ENCODE results near the gene ADARB2. TPM values are rescaled to one million over a fixed set of nuclear protein-coding genes. Genes with fewer than 3 reads are reported as not detected.

The ADARB2 gene
- total and polyA plus RNA-seq, 2 experiments from 2014 or later, result 2.0 to 5.0 TPM

DNA sequence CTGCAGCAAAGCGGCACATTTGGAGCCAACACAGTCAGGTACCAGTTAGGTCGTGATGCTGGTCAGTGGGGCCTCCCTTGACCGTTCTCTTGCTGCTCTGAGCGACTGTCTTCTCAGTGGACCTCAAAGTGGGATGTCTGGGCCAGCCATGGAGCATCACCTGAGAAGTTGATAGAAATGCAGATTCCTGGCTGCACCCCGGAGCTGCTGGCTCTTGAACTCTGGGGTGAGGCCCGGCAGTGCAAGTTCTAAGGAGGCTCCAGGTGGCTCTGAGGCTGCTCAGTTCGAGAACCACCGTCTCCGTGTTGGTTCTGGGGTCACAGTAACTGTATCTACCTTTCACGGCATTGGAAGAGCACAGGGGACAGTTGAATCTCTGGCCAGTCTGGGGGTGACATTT, 533.6 kb downstream of the ADARB2 start:
- Mint-ChIP-seq H3K4me3 (no peak overlapping the region), H3K4me1 (peaks cover 16% of the 10 kb centered on the region), H3K27ac (no peak overlapping the region), H3K27me3 (ENCODE audit: insufficient read depth, low read depth, poor library complexity) (peaks cover 23% of the 10 kb centered on the region), H3K9me3 (no peaks in the 10 kb centered on the region), H3K36me3 (ENCODE audit: low read depth) (no peaks in the 10 kb centered on the region; the same call in 2 of the 3 replicates)
- Histone ChIP-seq H3F3A (replicated peaks; ENCODE audit: low read depth) (no peaks in the 10 kb centered on the region), H2AFZ (no peak overlapping the region), H3K4me1 (ENCODE audit: insufficient read depth) (peaks cover 2% of the 10 kb centered on the region; the same call in 1 of the 2 replicates), H4K20me1 (replicated peaks; ENCODE audit: insufficient read depth) (no peaks in the 10 kb centered on the region), H3K79me2 (replicated peaks; ENCODE audit: insufficient read depth) (no peaks in the 10 kb centered on the region), H3K27ac (ENCODE audit: low read depth) (no peak overlapping the region), H3K36me3 (ENCODE audit: insufficient read depth) (no peaks in the 10 kb centered on the region), H3K9me2 (ENCODE audit: insufficient read depth) (no peaks in the 10 kb centered on the region), H3K4me2 (no peak overlapping the region), H3K27me3 (ENCODE audit: insufficient read depth) (no peaks in the 10 kb centered on the region), H3K4me3 (no peak overlapping the region)
- no peak for TF ChIP-seq EZH2 (IDR thresholded peaks at IDR 0.05; ENCODE audit: low read depth, unreplicated experiment)
- TF ChIP-seq JUNB (IDR thresholded peaks at IDR 0.05; ENCODE audit: unreplicated experiment), result no peak
- TF ChIP-seq NANOG (IDR thresholded peaks at IDR 0.05; ENCODE audit: borderline replicate concordance), result no peak
- TF ChIP-seq EZH2phosphoT487 (IDR thresholded peaks at IDR 0.05; ENCODE audit: unreplicated experiment), result no peak
- TF ChIP-seq ZNF114 (CRISPR knock-in tag; IDR thresholded peaks at IDR 0.05), result no peak
- TF ChIP-seq CREB1 (CRISPR knock-in tag; IDR thresholded peaks at IDR 0.05; ENCODE audit: low read depth), result no peak
- no peak for TF ChIP-seq POLR2AphosphoS5 (IDR thresholded peaks at IDR 0.05; ENCODE audit: low read depth)
- TF ChIP-seq, protein P1, sequence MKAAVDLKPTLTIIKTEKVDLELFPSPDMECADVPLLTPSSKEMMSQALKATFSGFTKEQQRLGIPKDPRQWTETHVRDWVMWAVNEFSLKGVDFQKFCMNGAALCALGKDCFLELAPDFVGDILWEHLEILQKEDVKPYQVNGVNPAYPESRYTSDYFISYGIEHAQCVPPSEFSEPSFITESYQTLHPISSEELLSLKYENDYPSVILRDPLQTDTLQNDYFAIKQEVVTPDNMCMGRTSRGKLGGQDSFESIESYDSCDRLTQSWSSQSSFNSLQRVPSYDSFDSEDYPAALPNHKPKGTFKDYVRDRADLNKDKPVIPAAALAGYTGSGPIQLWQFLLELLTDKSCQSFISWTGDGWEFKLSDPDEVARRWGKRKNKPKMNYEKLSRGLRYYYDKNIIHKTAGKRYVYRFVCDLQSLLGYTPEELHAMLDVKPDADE (IDR thresholded peaks at IDR 0.05), result no peak
- DNase-seq (ENCODE audit: low spot score) (no peak), ATAC-seq (no peak)

DNA sequence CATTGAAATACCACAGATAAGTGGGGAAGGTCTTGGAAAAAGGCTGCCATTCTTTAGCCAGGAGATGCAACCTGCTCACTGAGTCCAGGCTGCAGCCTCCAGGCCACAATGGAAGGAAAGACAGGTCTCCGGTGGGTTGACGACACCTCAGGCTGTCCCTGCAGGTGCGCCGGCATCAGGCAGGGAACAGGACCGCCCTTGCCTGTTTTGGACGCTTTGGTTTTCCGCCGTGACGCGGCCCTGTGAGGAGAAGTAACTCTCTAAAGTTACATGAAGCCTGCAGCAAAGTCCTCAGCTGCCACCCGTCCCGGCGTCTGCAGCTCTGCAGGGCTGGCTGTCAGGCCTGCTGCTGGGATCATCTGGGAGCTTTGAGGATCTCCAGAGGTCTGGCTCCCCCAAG, 534.1 kb downstream of the ADARB2 start:
- Mint-ChIP-seq H3K4me3 (no peak overlapping the region), H3K4me1 (peaks cover 21% of the 10 kb centered on the region), H3K36me3 (ENCODE audit: low read depth) (no peaks in the 10 kb centered on the region; the same call in 2 of the 3 replicates), H3K27ac (no peak overlapping the region), H3K9me3 (no peaks in the 10 kb centered on the region), H3K27me3 (ENCODE audit: insufficient read depth, low read depth, poor library complexity) (peaks cover 23% of the 10 kb centered on the region)
- H3K79me2 ChIP-seq (replicated peaks; ENCODE audit: insufficient read depth), result no peaks in the 10 kb centered on the region
- no peak overlapping the region for H3K4me2 ChIP-seq
- no peaks in the 10 kb centered on the region for H3K9me2 ChIP-seq (ENCODE audit: insufficient read depth)
- no peaks in the 10 kb centered on the region for H3K27me3 ChIP-seq (ENCODE audit: insufficient read depth)
- ATAC-seq (no peak), DNase-seq (ENCODE audit: low spot score) (no peak)
- no peaks in the 10 kb centered on the region for H3F3A ChIP-seq (replicated peaks; ENCODE audit: low read depth)
- TF ChIP-seq EZH2 (IDR thresholded peaks at IDR 0.05; ENCODE audit: low read depth, unreplicated experiment), result no peak
- TF ChIP-seq, protein P2, sequence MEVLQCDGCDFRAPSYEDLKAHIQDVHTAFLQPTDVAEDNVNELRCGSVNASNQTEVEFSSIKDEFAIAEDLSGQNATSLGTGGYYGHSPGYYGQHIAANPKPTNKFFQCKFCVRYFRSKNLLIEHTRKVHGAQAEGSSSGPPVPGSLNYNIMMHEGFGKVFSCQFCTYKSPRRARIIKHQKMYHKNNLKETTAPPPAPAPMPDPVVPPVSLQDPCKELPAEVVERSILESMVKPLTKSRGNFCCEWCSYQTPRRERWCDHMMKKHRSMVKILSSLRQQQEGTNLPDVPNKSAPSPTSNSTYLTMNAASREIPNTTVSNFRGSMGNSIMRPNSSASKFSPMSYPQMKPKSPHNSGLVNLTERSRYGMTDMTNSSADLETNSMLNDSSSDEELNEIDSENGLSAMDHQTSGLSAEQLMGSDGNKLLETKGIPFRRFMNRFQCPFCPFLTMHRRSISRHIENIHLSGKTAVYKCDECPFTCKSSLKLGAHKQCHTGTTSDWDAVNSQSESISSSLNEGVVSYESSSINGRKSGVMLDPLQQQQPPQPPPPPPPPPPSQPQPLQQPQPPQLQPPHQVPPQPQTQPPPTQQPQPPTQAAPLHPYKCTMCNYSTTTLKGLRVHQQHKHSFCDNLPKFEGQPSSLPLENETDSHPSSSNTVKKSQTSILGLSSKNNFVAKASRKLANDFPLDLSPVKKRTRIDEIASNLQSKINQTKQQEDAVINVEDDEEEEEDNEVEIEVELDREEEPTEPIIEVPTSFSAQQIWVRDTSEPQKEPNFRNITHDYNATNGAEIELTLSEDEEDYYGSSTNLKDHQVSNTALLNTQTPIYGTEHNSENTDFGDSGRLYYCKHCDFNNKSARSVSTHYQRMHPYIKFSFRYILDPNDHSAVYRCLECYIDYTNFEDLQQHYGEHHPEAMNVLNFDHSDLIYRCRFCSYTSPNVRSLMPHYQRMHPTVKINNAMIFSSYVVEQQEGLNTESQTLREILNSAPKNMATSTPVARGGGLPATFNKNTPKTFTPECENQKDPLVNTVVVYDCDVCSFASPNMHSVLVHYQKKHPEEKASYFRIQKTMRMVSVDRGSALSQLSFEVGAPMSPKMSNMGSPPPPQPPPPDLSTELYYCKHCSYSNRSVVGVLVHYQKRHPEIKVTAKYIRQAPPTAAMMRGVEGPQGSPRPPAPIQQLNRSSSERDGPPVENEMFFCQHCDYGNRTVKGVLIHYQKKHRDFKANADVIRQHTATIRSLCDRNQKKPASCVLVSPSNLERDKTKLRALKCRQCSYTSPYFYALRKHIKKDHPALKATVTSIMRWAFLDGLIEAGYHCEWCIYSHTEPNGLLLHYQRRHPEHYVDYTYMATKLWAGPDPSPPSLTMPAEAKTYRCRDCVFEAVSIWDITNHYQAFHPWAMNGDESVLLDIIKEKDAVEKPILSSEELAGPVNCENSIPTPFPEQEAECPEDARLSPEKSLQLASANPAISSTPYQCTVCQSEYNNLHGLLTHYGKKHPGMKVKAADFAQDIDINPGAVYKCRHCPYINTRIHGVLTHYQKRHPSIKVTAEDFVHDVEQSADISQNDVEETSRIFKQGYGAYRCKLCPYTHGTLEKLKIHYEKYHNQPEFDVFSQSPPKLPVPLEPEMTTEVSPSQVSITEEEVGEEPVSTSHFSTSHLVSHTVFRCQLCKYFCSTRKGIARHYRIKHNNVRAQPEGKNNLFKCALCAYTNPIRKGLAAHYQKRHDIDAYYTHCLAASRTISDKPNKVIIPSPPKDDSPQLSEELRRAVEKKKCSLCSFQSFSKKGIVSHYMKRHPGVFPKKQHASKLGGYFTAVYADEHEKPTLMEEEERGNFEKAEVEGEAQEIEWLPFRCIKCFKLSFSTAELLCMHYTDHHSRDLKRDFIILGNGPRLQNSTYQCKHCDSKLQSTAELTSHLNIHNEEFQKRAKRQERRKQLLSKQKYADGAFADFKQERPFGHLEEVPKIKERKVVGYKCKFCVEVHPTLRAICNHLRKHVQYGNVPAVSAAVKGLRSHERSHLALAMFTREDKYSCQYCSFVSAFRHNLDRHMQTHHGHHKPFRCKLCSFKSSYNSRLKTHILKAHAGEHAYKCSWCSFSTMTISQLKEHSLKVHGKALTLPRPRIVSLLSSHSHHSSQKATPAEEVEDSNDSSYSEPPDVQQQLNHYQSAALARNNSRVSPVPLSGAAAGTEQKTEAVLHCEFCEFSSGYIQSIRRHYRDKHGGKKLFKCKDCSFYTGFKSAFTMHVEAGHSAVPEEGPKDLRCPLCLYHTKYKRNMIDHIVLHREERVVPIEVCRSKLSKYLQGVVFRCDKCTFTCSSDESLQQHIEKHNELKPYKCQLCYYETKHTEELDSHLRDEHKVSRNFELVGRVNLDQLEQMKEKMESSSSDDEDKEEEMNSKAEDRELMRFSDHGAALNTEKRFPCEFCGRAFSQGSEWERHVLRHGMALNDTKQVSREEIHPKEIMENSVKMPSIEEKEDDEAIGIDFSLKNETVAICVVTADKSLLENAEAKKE (CRISPR knock-in tag; IDR thresholded peaks at IDR 0.05), result no peak
- H3K4me1 ChIP-seq (ENCODE audit: insufficient read depth), result peaks cover 4% of the 10 kb centered on the region; the same call in 1 of the 2 replicates
- no peaks in the 10 kb centered on the region; the same call in 1 of the 2 replicates for H3K36me3 ChIP-seq (ENCODE audit: insufficient read depth)
- no peak overlapping the region for H2AFZ ChIP-seq
- no peaks in the 10 kb centered on the region for H4K20me1 ChIP-seq (replicated peaks; ENCODE audit: insufficient read depth)
- no peak overlapping the region for H3K4me3 ChIP-seq
- no peak overlapping the region for H3K27ac ChIP-seq (ENCODE audit: low read depth)
